ENCODE results near the gene SOS1.

SOS1 gene

GRCh38 chr2:38981670-38982357, 139.0 kb downstream of the SOS1 start:
- no peak for DNase-seq (ENCODE audit: low read depth)
- no peak overlapping the region for H3K4me3 ChIP-seq (ENCODE audit: control insufficient read depth, low read depth, low read length)
- TF ChIP-seq, protein P1, sequence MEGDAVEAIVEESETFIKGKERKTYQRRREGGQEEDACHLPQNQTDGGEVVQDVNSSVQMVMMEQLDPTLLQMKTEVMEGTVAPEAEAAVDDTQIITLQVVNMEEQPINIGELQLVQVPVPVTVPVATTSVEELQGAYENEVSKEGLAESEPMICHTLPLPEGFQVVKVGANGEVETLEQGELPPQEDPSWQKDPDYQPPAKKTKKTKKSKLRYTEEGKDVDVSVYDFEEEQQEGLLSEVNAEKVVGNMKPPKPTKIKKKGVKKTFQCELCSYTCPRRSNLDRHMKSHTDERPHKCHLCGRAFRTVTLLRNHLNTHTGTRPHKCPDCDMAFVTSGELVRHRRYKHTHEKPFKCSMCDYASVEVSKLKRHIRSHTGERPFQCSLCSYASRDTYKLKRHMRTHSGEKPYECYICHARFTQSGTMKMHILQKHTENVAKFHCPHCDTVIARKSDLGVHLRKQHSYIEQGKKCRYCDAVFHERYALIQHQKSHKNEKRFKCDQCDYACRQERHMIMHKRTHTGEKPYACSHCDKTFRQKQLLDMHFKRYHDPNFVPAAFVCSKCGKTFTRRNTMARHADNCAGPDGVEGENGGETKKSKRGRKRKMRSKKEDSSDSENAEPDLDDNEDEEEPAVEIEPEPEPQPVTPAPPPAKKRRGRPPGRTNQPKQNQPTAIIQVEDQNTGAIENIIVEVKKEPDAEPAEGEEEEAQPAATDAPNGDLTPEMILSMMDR (conservative IDR thresholded peaks at IDR 0.05; ENCODE audit: control insufficient read depth, insufficient read depth, low read depth, low read length): no peak

GRCh38 chr2:38981003-38981669, 139.7 kb downstream of the SOS1 start:
- no peak for DNase-seq (ENCODE audit: low read depth)
- TF ChIP-seq, protein P1 (conservative IDR thresholded peaks at IDR 0.05; ENCODE audit: control insufficient read depth, insufficient read depth, low read depth, low read length): no peak

GRCh38 chr2:38978908-38979307, 141.9 kb downstream of the SOS1 start:
- DNase-seq (ENCODE audit: low read depth): no peak

More at GRCh38 chr2:38981003-38981669, 139.7 kb downstream of the SOS1 start:
- H3K4me3 ChIP-seq (ENCODE audit: control insufficient read depth, low read depth, low read length): no peak overlapping the region

DNA sequence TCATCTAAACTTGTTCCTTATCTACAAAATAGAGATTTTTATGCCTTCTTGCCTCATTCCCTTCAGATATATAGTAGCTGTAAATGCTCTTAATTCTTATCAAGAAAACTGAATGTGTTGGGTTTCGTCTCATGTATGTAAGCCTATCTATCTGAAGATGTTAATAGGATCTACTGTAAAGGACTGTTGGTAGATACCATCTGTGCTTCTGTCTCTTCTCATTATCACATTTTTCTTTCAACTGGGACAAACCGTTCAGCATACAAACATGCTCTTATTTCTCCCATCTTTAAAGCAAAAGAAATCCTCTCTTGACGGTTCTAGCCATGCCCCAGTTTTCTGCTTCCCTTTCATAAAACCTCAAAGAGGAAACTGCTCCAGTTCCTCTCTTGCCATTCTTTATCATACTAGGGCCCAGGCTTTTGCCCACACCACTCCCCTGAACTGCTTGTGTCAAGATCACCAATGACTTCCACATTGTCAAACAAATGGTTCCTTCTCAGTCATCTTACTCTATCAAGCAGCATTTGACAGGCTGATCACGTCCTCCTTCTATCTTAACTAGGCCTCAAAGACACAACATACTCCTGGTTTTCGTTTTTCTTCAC, 142.5 kb downstream of the SOS1 start:
- no peak overlapping the region for H3K4me3 ChIP-seq (ENCODE audit: control insufficient read depth, low read depth, low read length)
- TF ChIP-seq, protein P1 (conservative IDR thresholded peaks at IDR 0.05; ENCODE audit: control insufficient read depth, insufficient read depth, low read depth, low read length): no peak

More at GRCh38 chr2:38978908-38979307, 141.9 kb downstream of the SOS1 start:
- TF ChIP-seq, protein P1 (conservative IDR thresholded peaks at IDR 0.05; ENCODE audit: control insufficient read depth, insufficient read depth, low read depth, low read length): no peak
- no peak overlapping the region for H3K4me3 ChIP-seq (ENCODE audit: control insufficient read depth, low read depth, low read length)

GRCh38 chr2:38977047-38977446, 143.8 kb downstream of the SOS1 start:
- TF ChIP-seq, protein P1 (conservative IDR thresholded peaks at IDR 0.05; ENCODE audit: control insufficient read depth, insufficient read depth, low read depth, low read length): no peak
- no peak overlapping the region for H3K4me3 ChIP-seq (ENCODE audit: control insufficient read depth, low read depth, low read length)
- DNase-seq (ENCODE audit: low read depth): no peak

More for the DNA sequence above, 142.5 kb downstream of the SOS1 start:
- DNase-seq (ENCODE audit: low read depth): no peak

DNA sequence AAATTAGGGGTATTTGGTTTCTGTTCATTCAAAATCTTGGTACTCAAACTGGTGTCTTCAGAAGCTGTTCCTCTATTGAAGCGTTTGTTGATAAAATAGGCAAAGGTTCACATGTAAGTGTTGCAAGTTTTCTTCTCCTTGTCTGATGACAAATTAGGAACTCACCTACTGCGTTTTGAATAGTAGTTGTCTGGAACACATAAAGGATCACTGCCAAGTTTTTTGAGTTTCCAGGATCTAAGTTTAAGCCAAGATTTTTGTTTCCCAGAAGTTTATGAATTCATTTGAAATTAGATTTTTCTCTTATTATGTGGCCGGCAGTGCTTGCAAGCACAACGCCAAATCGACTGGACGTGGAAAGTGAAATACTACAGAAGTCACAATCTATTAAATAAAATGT, 145.8 kb downstream of the SOS1 start:
- peak; percentile 28 for DNase-seq (ENCODE audit: low read depth)
- no peak overlapping the region for H3K4me3 ChIP-seq (ENCODE audit: control insufficient read depth, low read depth, low read length)
- TF ChIP-seq, protein P1 (conservative IDR thresholded peaks at IDR 0.05; ENCODE audit: control insufficient read depth, insufficient read depth, low read depth, low read length): no peak
